Endothelial cell of umbilical vein (primary cell): Measurements from ENCODE around the gene GNAL. TPM values are rescaled to one million over a fixed set of nuclear protein-coding genes. Genes with fewer than 3 reads are reported as not detected.

Source experiments
- BruUV-seq: library from RNA; stranded (reverse); fragments of 400-500 nt; replicated peaks from 2 replicates; lab custom pipeline; 2021; lab: Mats Ljungman, UMichigan
- CTCF ChIA-PET: fragments of 300-600, 350-600 bp; sonication (Branson Sonifier 250); formaldehyde crosslinking; loops from one replicate; lab custom pipeline; 2021; ENCODE audit warnings: antibody characterized with exemption, inconsistent platforms; lab: Charles Lee
- POLR2A ChIA-PET: fragments of 300-600, 350-600 bp; sonication (Branson Sonifier 250); formaldehyde crosslinking; loops from one replicate; lab custom pipeline; 2021; ENCODE audit warnings: antibody characterized with exemption, inconsistent platforms; lab: Charles Lee
- DNase-seq: peaks from one replicate; pipeline ENCODE4 v3.0.0-alpha.2; 2011; ENCODE audit warnings: low read depth, low spot score
- FAIRE-seq: peaks from 2 replicates; lab custom pipeline; 2011; peaks lifted over from hg19 to GRCh38; lab: Jason Lieb, UNC
- H2AFZ ChIP-seq: 2 replicates; pipeline ENCODE4 v1.6.0; 2012; ENCODE audit warnings: low read depth, low read length, control low read depth, inconsistent platforms
- H3K27ac ChIP-seq: 2 replicates; pipeline ENCODE4 v1.5.1; 2011; ENCODE audit warnings: low read depth, mild to moderate bottlenecking, control low read depth, low read length, moderate library complexity; ENCODE audit not compliant: insufficient read depth
- H3K27me3 ChIP-seq, 2 experiments: 2 replicates each; pipeline versions ENCODE4 v1.6.0 to v1.6.1; 2011; ENCODE audit warnings: low read length in 2 of 2, mixed read lengths in 1 of 2; ENCODE audit not compliant: control insufficient read depth in 2 of 2, insufficient read depth in 2 of 2
- H3K36me3 ChIP-seq, 2 experiments: 2 replicates in 1 of 2; 3 replicates in 1 of 2; pipeline ENCODE4 v1.5.1; 2011; ENCODE audit warnings: low read length in 2 of 2, mild to moderate bottlenecking in 1 of 2, moderate library complexity in 1 of 2; ENCODE audit not compliant: control insufficient read depth in 2 of 2, insufficient read depth in 2 of 2; ENCODE audit errors: extremely low read depth in 1 of 2
- H3K4me1 ChIP-seq: 3 replicates; pipeline ENCODE4 v1.5.1; 2011; ENCODE audit warnings: mild to moderate bottlenecking, low read length; ENCODE audit not compliant: control insufficient read depth, insufficient read depth; ENCODE audit errors: extremely low read depth
- H3K4me2 ChIP-seq: 2 replicates; pipeline ENCODE4 v1.6.1; 2011; ENCODE audit warnings: low read length, control low read depth, mixed read lengths; ENCODE audit not compliant: insufficient read depth
- H3K4me3 ChIP-seq, 3 experiments: fragments of 200-600 bp in 1 of 3; sonication (generic), shearing (Covaris generic) in 1 of 3; replicated peaks in 1 of 3; 2 replicates each; pipeline ENCODE4 v1.5.1; 2011 to 2016; ENCODE audit warnings: control low read depth in 3 of 3, low read length in 3 of 3, mild to moderate bottlenecking in 2 of 3, inconsistent platforms in 1 of 3, low read depth in 1 of 3, moderate library complexity in 1 of 3; ENCODE audit not compliant: insufficient read depth in 1 of 3
- H3K79me2 ChIP-seq: 2 replicates; pipeline ENCODE4 v1.6.0; 2012; ENCODE audit warnings: low read length, inconsistent platforms; ENCODE audit not compliant: control insufficient read depth, insufficient read depth
- H3K9ac ChIP-seq: replicated peaks from 2 replicates; pipeline ENCODE3; 2011; ENCODE audit warnings: low read length, control low read depth; ENCODE audit not compliant: insufficient read depth; ENCODE audit errors: extremely low read depth
- H3K9me1 ChIP-seq: replicated peaks from 3 replicates; pipeline ENCODE4 v1.6.0; 2011; ENCODE audit warnings: mild to moderate bottlenecking, low read length; ENCODE audit not compliant: control insufficient read depth, insufficient read depth; ENCODE audit errors: extremely low read depth
- H3K9me3 ChIP-seq: replicated peaks from 2 replicates; pipeline ENCODE4 v1.5.1; 2012; ENCODE audit warnings: low read length, inconsistent platforms; ENCODE audit not compliant: control insufficient read depth, insufficient read depth
- H4K20me1 ChIP-seq: replicated peaks from 2 replicates; pipeline ENCODE3; 2011; ENCODE audit warnings: mild to moderate bottlenecking, low read length; ENCODE audit not compliant: control insufficient read depth, insufficient read depth; ENCODE audit errors: extremely low read depth
- CTCF ChIP-seq, 2 donors: IDR thresholded peaks; 1 replicate in 1 of 2; 2 replicates in 1 of 2; pipeline ENCODE4 v1.5.1; 2011; ENCODE audit warnings: low read length in 2 of 2, mild to moderate bottlenecking in 2 of 2, moderate library complexity in 2 of 2, control low read depth in 1 of 2, inconsistent platforms in 1 of 2, low read depth in 1 of 2; ENCODE audit not compliant: insufficient read depth in 1 of 2; ENCODE audit errors: extremely low read depth in 1 of 2
- EZH2 ChIP-seq: IDR thresholded peaks from 2 replicates; pipeline ENCODE4 v1.6.1; 2012; ENCODE audit warnings: borderline replicate concordance, low read depth, mild to moderate bottlenecking, moderate library complexity, low read length, inconsistent platforms; ENCODE audit not compliant: severe bottlenecking
- FOS ChIP-seq: IDR thresholded peaks from 2 replicates; pipeline ENCODE4 v1.6.1; 2011; ENCODE audit warnings: mild to moderate bottlenecking, low read length, moderate library complexity, borderline replicate concordance; ENCODE audit not compliant: insufficient read depth
- GATA2 ChIP-seq: IDR thresholded peaks from 2 replicates; pipeline ENCODE4 v1.7.0; 2011; ENCODE audit warnings: low read depth, mild to moderate bottlenecking, moderate library complexity, mixed read lengths, low read length; ENCODE audit not compliant: insufficient read length, insufficient read depth
- JUN ChIP-seq: IDR thresholded peaks from 2 replicates; pipeline ENCODE4 v1.6.1; 2011; ENCODE audit warnings: borderline replicate concordance, low read depth; ENCODE audit not compliant: insufficient read length, insufficient read depth
- MAX ChIP-seq: IDR thresholded peaks from 2 replicates; pipeline ENCODE4 v1.6.1; 2011; ENCODE audit not compliant: insufficient read depth, insufficient read length
- MYC ChIP-seq: IDR thresholded peaks from one replicate; pipeline ENCODE4 v1.6.1; 2011; ENCODE audit warnings: mild to moderate bottlenecking, low read depth, low read length
- POLR2A ChIP-seq: IDR thresholded peaks from 2 replicates; pipeline ENCODE4 v1.6.1; 2012; ENCODE audit warnings: low read depth, mild to moderate bottlenecking, control low read depth, low read length
- POLR2AphosphoS5 ChIP-seq: IDR thresholded peaks from 2 replicates; pipeline ENCODE4 v1.6.1; 2012; ENCODE audit warnings: low read depth, mild to moderate bottlenecking, control low read depth, low read length, moderate library complexity; ENCODE audit not compliant: insufficient read depth
- dilution Hi-C: fragments of 300-500 bp; cut with MboI; formaldehyde crosslinking; loops from one replicate; pipeline ENCODE4 v1.15.0; 2019; ENCODE audit warnings: low sequenced_read_pairs; ENCODE audit not compliant: extremely low pct_ligation_motif_present
- intact Hi-C: fragments of 100-400 bp; cut with micrococcal nuclease; formaldehyde crosslinking; loops from one replicate; pipeline ENCODE4 v1.10.0; 2022
- polyA plus RNA-seq, 4 experiments: library from polyadenylated mRNA; depleted of rRNA in 3 of 4; stranded (reverse) in 3 of 4; unstranded in 1 of 4; fragments of >200 nt; gene quantifications; 2 replicates each; pipeline versions ENCODE4 v1.2.1 to v1.2.3, GENCODE V29; 2011 to 2012; ENCODE audit warnings: missing spikeins in 1 of 4
- total RNA-seq: library from RNA; stranded (reverse); gene quantifications from 2 replicates; pipeline ENCODE4 v1.2.3, GENCODE V29; 2021

Gene GNAL
- total and polyA plus RNA-seq, 2 donors (not counting 3 experiments of a cell fraction or from before 2014, with no cell fraction given) = 0.07 to 0.73 TPM

GRCh38 chr18:11885278-11885947, 196.3 kb downstream of the GNAL start:
- H3K4me2 ChIP-seq = no peak overlapping the region
- H2AFZ ChIP-seq = no peak overlapping the region
- no peaks in the 10 kb centered on the region for H3K27me3 ChIP-seq
- FAIRE-seq = no peak
- H3K9me3 ChIP-seq = no peaks in the 10 kb centered on the region
- no peaks in the 10 kb centered on the region for H3K9me1 ChIP-seq
- dilution Hi-C loops = no loop called here
- H4K20me1 ChIP-seq = no peaks in the 10 kb centered on the region
- TF ChIP-seq MAX (no peak), MYC (no peak), FOS (no peak), GATA2 (no peak), POLR2A (no peak), POLR2AphosphoS5 (no peak), JUN (no peak), CTCF (IDR thresholded peaks at IDR 0.05; ENCODE audit: extremely low read depth in 1 of 2, insufficient read depth in 1 of 2, low read depth in 1 of 2, low read length in 2 of 2) (no peak), EZH2 (no peak)
- H3K4me1 ChIP-seq = no peaks in the 10 kb centered on the region
- intact Hi-C loops = no loop called here
- no peaks in the 10 kb centered on the region for H3K79me2 ChIP-seq
- no peak overlapping the region for H3K9ac ChIP-seq
- BruUV-seq = no TSS peak
- CTCF ChIA-PET = no interaction called here
- no peak for DNase-seq
- no peaks in the 10 kb centered on the region for H3K36me3 ChIP-seq
- H3K27ac ChIP-seq = no peak overlapping the region
- POLR2A ChIA-PET = interaction anchor here (0.8 kb wide), 1 partner anchor 9 kb away, joined by 3 read pairs; no protein-coding TSS in a partner anchor
- no peak overlapping the region for H3K4me3 ChIP-seq
